HepG2 (cell line): Measurements from ENCODE around the gene AHCYL2. TPM values are rescaled to one million over a fixed set of nuclear protein-coding genes. Genes with fewer than 3 reads are reported as not detected.
"Not testable (repeated sequence)": the region's sequence is repeated elsewhere in the genome, so short reads cannot be mapped to it uniquely, and the experiment has no call there.

ENCODE experiments used
- ATAC-seq: fragments of 200-7000 bp; cut with Tn5 transposase; 3 replicates; pipeline ENCODE4 v1.9.1; 2020; ENCODE audit warnings: mild to moderate bottlenecking, moderate library complexity
- BruUV-seq: library from RNA; stranded (reverse); fragments of 400-500 nt; replicated peaks from 2 replicates; lab custom pipeline; 2021; lab: Mats Ljungman, UMichigan
- CTCF ChIA-PET: fragments of 300-600 bp; formaldehyde crosslinking; extraction: SDS; loops from one replicate; lab custom pipeline; 2021; ENCODE audit warnings: low total read pairs, inconsistent platforms, low intra/inter-chr PET ratio; lab: Yijun Ruan, JAX
- POLR2A ChIA-PET: fragments of 350-600 bp; sonication (Branson Sonifier 250); formaldehyde crosslinking; loops from one replicate; lab custom pipeline; 2020; ENCODE audit warnings: antibody characterized with exemption, inconsistent platforms; lab: Yijun Ruan, JAX
- DNase-seq: peaks from one replicate; pipeline ENCODE4 v3.0.0-alpha.2; 2015; ENCODE audit warnings: low spot score
- FAIRE-seq: peaks from 3 replicates; lab custom pipeline; 2011; peaks lifted over from hg19 to GRCh38; lab: Jason Lieb, UNC
- H2AFZ ChIP-seq: one replicate; pipeline ENCODE4 v1.6.1; 2011; ENCODE audit warnings: low read length, inconsistent platforms
- H3K27ac ChIP-seq: fragments of 300-600 bp; 3 replicates; pipeline ENCODE4 v1.8.0; 2011; ENCODE audit warnings: mixed run types, mild to moderate bottlenecking, mixed read lengths, low read length, inconsistent platforms; ENCODE audit not compliant: insufficient read depth; ENCODE audit errors: extremely low read length
- H3K27me3 ChIP-seq, 2 experiments: fragments of 200-600 bp in 1 of 2; 2 replicates in 1 of 2; 3 replicates in 1 of 2; pipeline versions ENCODE4 v1.6.0 to v1.8.0; 2011; ENCODE audit warnings: low read length in 2 of 2, mild to moderate bottlenecking in 2 of 2, moderate library complexity in 2 of 2, inconsistent platforms in 1 of 2; ENCODE audit not compliant: insufficient read depth in 2 of 2, control insufficient read depth in 1 of 2
- H3K36me3 ChIP-seq, 2 experiments: fragments of 200-600 bp in 1 of 2; replicated peaks in 1 of 2; 2 replicates in 1 of 2; 3 replicates in 1 of 2; pipeline versions ENCODE4 v1.5.1 to v1.8.0; 2011; ENCODE audit warnings: low read length in 2 of 2, inconsistent platforms in 1 of 2; ENCODE audit not compliant: insufficient read depth in 2 of 2, control insufficient read depth in 1 of 2
- H3K4me1 ChIP-seq: 2 replicates; pipeline ENCODE4 v1.5.1; 2012; ENCODE audit warnings: low read length, inconsistent platforms; ENCODE audit not compliant: insufficient read depth
- H3K4me2 ChIP-seq: 2 replicates; pipeline ENCODE4 v1.6.0; 2011; ENCODE audit warnings: low read depth, low read length, inconsistent platforms
- H3K4me3 ChIP-seq, 3 experiments: fragments of 200-600 bp in 1 of 3; sonication (generic), shearing (Covaris generic) in 1 of 3; replicated peaks in 1 of 3; 2 replicates each; pipeline ENCODE4 v1.5.1; 2011 to 2016; ENCODE audit warnings: low read length in 3 of 3, inconsistent platforms in 2 of 3, low read depth in 2 of 3, mild to moderate bottlenecking in 2 of 3, control low read depth in 1 of 3, mixed read lengths in 1 of 3; ENCODE audit not compliant: insufficient read depth in 1 of 3
- H3K79me2 ChIP-seq: one replicate; pipeline ENCODE4 v1.6.1; 2011; ENCODE audit warnings: low read length, inconsistent platforms; ENCODE audit not compliant: insufficient read depth
- H3K9ac ChIP-seq: 2 replicates; pipeline ENCODE4 v1.6.0; 2011; ENCODE audit warnings: mild to moderate bottlenecking, low read depth, low read length, inconsistent platforms; ENCODE audit not compliant: insufficient read depth
- H3K9me3 ChIP-seq: 2 replicates; pipeline ENCODE4 v1.5.1; 2012; ENCODE audit warnings: mild to moderate bottlenecking, low read length
- H4K20me1 ChIP-seq: 2 replicates; pipeline ENCODE4 v1.6.0; 2011; ENCODE audit warnings: inconsistent platforms, mild to moderate bottlenecking, low read length, moderate library complexity; ENCODE audit not compliant: insufficient read depth
- ERF ChIP-seq: IDR thresholded peaks from 2 replicates; pipeline ENCODE4 v1.6.1; 2018; ENCODE audit warnings: missing biosample characterization, missing genetic modification reagents
- HMGXB3 ChIP-seq: sonication (generic); formaldehyde crosslinking; IDR thresholded peaks from 2 replicates; pipeline ENCODE4 v1.4.0; 2020; ENCODE audit warnings: missing genetic modification reagents, borderline replicate concordance
- NR2C2 ChIP-seq: sonication (generic); formaldehyde crosslinking; IDR thresholded peaks from 2 replicates; pipeline ENCODE4 v1.4.0; 2020; ENCODE audit warnings: missing genetic modification reagents, mild to moderate bottlenecking, moderate library complexity, borderline replicate concordance
- PATZ1 ChIP-seq: sonication (generic); formaldehyde crosslinking; IDR thresholded peaks from 2 replicates; pipeline ENCODE4 v1.4.0; 2020; ENCODE audit warnings: missing genetic modification reagents
- SKIL ChIP-seq: sonication (generic); formaldehyde crosslinking; IDR thresholded peaks from 2 replicates; pipeline ENCODE4 v1.8.0; 2022; ENCODE audit warnings: missing genetic modification reagents, mild to moderate bottlenecking, moderate library complexity, borderline replicate concordance
- TBL1XR1 ChIP-seq: fragments of 150-350 bp; IDR thresholded peaks from 2 replicates; pipeline ENCODE4 v1.6.1; 2014; ENCODE audit warnings: borderline replicate concordance, low read length; ENCODE audit not compliant: partially characterized antibody
- ZNF713 ChIP-seq: sonication (generic); formaldehyde crosslinking; IDR thresholded peaks from 2 replicates; pipeline ENCODE4 v1.4.0; 2020; ENCODE audit warnings: mild to moderate bottlenecking, missing genetic modification reagents
- WGBS: methylation state at CpG from one replicate; pipeline ENCODE4 v1.1.6; 2017; ENCODE audit warnings: low lambda C conversion rate; 5-methylcytosine and 5-hydroxymethylcytosine counted together
- in situ Hi-C: cut with HindIII; loops from 2 replicates; pipeline ENCODE4 v1.10.0; 2017; ENCODE audit warnings: low pct_unique_long_range_greater_than_20kb; ENCODE audit not compliant: extremely low pct_ligation_motif_present
- intact Hi-C: fragments of 100-400 bp; cut with micrococcal nuclease; formaldehyde crosslinking; loops from one replicate; pipeline ENCODE4 v1.10.0; 2022; ENCODE audit not compliant: unreplicated experiment
- polyA plus RNA-seq, 8 experiments: library from polyadenylated mRNA; depleted of rRNA in 3 of 8; stranded (reverse) in 7 of 8; unstranded in 1 of 8; fragments of >200 nt; fragmentation: Illumina TruSeq in 4 of 8; extraction: Trizol in 4 of 8; gene quantifications; 2 replicates each; pipeline versions ENCODE4 v1.2.1 to v1.2.3, GENCODE V29; 2011 to 2016; ENCODE audit warnings: low read depth in 4 of 8, missing spikeins in 1 of 8, mixed read lengths in 1 of 8; ENCODE audit not compliant: insufficient read depth in 1 of 8
- total RNA-seq, 5 experiments: library from RNA; depleted of rRNA; stranded (reverse); fragments of >200 nt; fragmentation: Illumina TruSeq; extraction: Trizol; gene quantifications; 2 replicates each; pipeline ENCODE4 v1.2.3, GENCODE V29; 2016; ENCODE audit warnings: low read depth in 1 of 5

Gene AHCYL2
- total and polyA plus RNA-seq, 2 of the 13 experiments (the other 11 are each of a cell fraction or from before 2014, with no cell fraction given) = 9.5 to 14.7 TPM

- no peaks in the 10 kb centered on the region for H3K4me1 ChIP-seq
- DNase-seq (no peak), FAIRE-seq (no peak), ATAC-seq (no peak)
- TF ChIP-seq TBL1XR1 (no peak), PATZ1 (CRISPR knock-in tag) (no peak), NR2C2 (CRISPR knock-in tag) (no peak), SKIL (CRISPR knock-in tag) (no peak), ZNF713 (CRISPR knock-in tag) (no peak), ERF (CRISPR knock-in tag) (no peak), HMGXB3 (CRISPR knock-in tag) (no peak)
- BruUV-seq = no TSS peak
- in situ Hi-C loops (loop anchor here (5.0 to 25.0 kb wide), 2 partner anchors 94 to 269 kb away; no protein-coding TSS in a partner anchor), intact Hi-C loops (loop anchor here (10.0 kb wide), 1 partner anchor 276 kb away; no protein-coding TSS in a partner anchor)
- H3K4me2 ChIP-seq = no peak overlapping the region
- H3K79me2 ChIP-seq = no peaks in the 10 kb centered on the region
- H3K9me3 ChIP-seq = no peaks in the 10 kb centered on the region
- 90% methylated on average over 7 of the region's 7 CpGs for WGBS
- H3K9ac ChIP-seq = no peak overlapping the region
- CTCF ChIA-PET = interaction anchor here (1.2 to 1.8 kb wide), 4 partner anchors 104 to 276 kb away, joined by 3 to 21 read pairs (median 10); no protein-coding TSS in a partner anchor
- no peaks in the 10 kb centered on the region for H3K36me3 ChIP-seq
- no peak overlapping the region for H3K27ac ChIP-seq
- H3K27me3 ChIP-seq = no peaks in the 10 kb centered on the region
- POLR2A ChIA-PET = no interaction called here
- no peak overlapping the region for H2AFZ ChIP-seq
- H3K4me3 ChIP-seq = no peak overlapping the region
- no peaks in the 10 kb centered on the region for H4K20me1 ChIP-seq
Measured at GRCh38 chr7:129368389-129368986, 143.7 kb downstream of the AHCYL2 start.

- H3K27ac ChIP-seq, H3K79me2 ChIP-seq, H4K20me1 ChIP-seq, H3K36me3 ChIP-seq, ATAC-seq, DNase-seq, H3K27me3 ChIP-seq, H3K4me3 ChIP-seq, H2AFZ ChIP-seq, H3K9ac ChIP-seq, H3K9me3 ChIP-seq, POLR2A ChIA-PET, FAIRE-seq, H3K4me2 ChIP-seq, H3K4me1 ChIP-seq, BruUV-seq: not testable (repeated sequence)
- intact Hi-C loops (loop anchor here (10.0 kb wide), 1 partner anchor 275 kb away; no protein-coding TSS in a partner anchor), in situ Hi-C loops (loop anchor here (5.0 to 25.0 kb wide), 2 partner anchors 93 to 268 kb away; no protein-coding TSS in a partner anchor)
- WGBS = 93% methylated on average over 7 of the region's 7 CpGs
- CTCF ChIA-PET = interaction anchor here (1.2 kb wide), 1 partner anchor 103 kb away, joined by 3 read pairs; no protein-coding TSS in a partner anchor
Measured at GRCh38 chr7:129369447-129369846, 144.6 kb downstream of the AHCYL2 start.
